Measurements from ENCODE around the gene DIS3L2. TPM values are rescaled to one million over a fixed set of nuclear protein-coding genes. Genes with fewer than 3 reads are reported as not detected.

Gene DIS3L2
- total RNA-seq, 1 donor from 2014 or later, result 25.2 TPM

GRCh38 chr2:232269867-232270266, 308.4 kb downstream of the DIS3L2 start:
- Histone ChIP-seq H3K4me3 (ENCODE audit: low read depth, low read length) (no peak overlapping the region), H3K27me3 (ENCODE audit: control insufficient read depth, insufficient read depth, low read length) (no peaks in the 10 kb centered on the region), H3K36me3 (ENCODE audit: control insufficient read depth, insufficient read depth, low read length) (no peaks in the 10 kb centered on the region)
- DNase-seq (ENCODE audit: low read depth), result no peak
- TF ChIP-seq CTCF (IDR thresholded peaks at IDR 0.05; ENCODE audit: insufficient read depth, low read length, poor library complexity, severe bottlenecking), result no peak

DNA sequence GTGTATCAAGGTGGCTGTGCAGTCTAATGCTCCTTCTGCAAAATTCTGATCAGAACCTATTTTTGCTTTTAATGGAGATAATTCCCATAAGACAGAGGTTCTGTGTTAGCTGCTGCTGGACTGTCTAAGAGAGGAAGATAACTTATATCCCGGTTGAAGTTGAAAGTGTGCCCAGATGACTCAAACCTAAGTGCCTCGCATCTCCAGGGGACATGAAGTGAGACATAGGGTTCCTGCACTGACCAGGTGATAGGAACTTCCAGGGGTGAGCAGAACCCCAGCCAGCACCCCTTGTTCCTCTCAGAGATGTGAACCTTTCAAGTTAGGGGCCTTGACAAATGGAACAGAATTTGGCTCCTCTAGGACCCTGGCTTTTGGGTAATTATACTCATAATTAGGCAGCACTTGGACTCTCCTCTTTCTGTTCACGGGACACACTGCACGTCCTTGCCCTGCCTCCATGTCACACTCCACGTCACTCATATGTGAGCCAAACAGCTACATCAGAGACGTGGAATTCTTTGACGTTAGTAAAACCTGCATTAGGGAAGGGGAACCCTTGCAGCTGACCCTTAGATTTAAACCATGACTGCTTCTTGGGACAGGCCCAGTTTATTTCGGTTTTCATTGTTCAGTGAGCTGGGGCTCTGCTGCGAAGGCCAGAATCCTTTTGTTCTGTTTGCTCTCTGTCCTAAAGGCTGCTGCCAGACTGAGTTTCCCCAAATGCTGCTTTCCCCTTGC, 312.6 kb downstream of the DIS3L2 start:
- Histone ChIP-seq H3K36me3 (ENCODE audit: control insufficient read depth, insufficient read depth, low read length) (no peaks in the 10 kb centered on the region), H3K4me3 (ENCODE audit: low read depth, low read length) (no peak overlapping the region), H3K27me3 (ENCODE audit: control insufficient read depth, insufficient read depth, low read length) (no peaks in the 10 kb centered on the region)
- no peak for DNase-seq (ENCODE audit: low read depth)
- no peak for TF ChIP-seq CTCF (IDR thresholded peaks at IDR 0.05; ENCODE audit: insufficient read depth, low read length, poor library complexity, severe bottlenecking)

DNA sequence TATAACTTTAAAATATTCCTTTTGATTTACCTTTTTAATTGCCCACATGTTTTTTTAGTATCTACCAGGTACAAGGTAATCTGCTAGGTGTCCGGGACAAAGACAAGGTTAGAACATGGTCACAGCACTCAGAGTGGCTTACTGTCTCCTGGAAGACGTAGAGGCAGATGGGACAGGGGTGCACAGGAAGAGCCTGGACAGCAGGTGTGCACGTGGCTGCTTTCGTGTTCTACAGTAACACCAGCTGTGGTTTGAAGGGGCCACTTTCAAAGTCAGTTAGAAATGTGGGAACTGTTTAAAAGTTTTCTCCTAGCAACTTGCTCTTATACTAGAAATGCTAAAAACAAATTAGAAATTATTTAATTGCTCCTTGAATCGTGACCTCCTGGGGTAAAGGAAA, 314.2 kb downstream of the DIS3L2 start:
- Histone ChIP-seq H3K4me3 (ENCODE audit: low read depth, low read length) (no peak overlapping the region), H3K27me3 (ENCODE audit: control insufficient read depth, insufficient read depth, low read length) (no peaks in the 10 kb centered on the region), H3K36me3 (ENCODE audit: control insufficient read depth, insufficient read depth, low read length) (no peaks in the 10 kb centered on the region)
- no peak for TF ChIP-seq CTCF (IDR thresholded peaks at IDR 0.05; ENCODE audit: insufficient read depth, low read length, poor library complexity, severe bottlenecking)
- DNase-seq (ENCODE audit: low read depth), result no peak

- TF ChIP-seq CTCF (IDR thresholded peaks at IDR 0.05; ENCODE audit: insufficient read depth, low read length, poor library complexity, severe bottlenecking), result no peak
Measured at GRCh38 chr2:232276084-232276732, 314.7 kb downstream of the DIS3L2 start.

DNA sequence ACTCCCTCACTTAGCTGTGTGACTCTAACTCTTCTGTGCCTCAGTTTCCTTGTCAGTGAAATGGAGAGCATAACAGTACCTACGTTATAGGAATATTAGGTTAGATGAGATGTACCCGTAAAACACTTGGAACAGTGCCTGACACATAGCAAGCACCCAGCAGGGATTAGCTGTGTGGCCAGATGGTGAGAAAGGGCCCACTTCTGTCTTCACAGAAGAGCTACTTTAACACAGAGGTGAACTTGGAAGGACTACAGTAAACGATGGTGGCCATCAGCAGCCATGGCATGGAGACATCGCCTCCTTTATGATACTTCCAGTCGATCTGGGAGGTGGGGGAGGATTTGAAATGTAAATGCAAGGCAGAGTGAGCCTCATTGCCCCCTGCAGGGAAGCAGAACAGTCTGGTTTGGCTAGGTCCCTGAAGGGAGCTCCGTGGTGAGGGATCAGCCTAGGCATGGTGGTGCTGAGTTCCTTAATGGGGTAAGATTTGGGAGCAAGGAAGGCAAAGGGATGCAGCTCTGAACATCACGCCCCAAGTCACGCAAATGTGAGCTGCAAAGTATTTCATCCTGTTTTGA, 315.3 kb downstream of the DIS3L2 start:
- TF ChIP-seq CTCF (IDR thresholded peaks at IDR 0.05; ENCODE audit: insufficient read depth, low read length, poor library complexity, severe bottlenecking), result no peak
- no peak overlapping the region for H3K4me3 ChIP-seq (ENCODE audit: low read depth, low read length)

More at GRCh38 chr2:232276084-232276732, 314.7 kb downstream of the DIS3L2 start:
- Histone ChIP-seq H3K36me3 (ENCODE audit: control insufficient read depth, insufficient read depth, low read length) (no peaks in the 10 kb centered on the region), H3K4me3 (ENCODE audit: low read depth, low read length) (no peak overlapping the region), H3K27me3 (ENCODE audit: control insufficient read depth, insufficient read depth, low read length) (no peaks in the 10 kb centered on the region)
- DNase-seq (ENCODE audit: low read depth), result no peak

More for the DNA sequence above, 315.3 kb downstream of the DIS3L2 start:
- H3K27me3 ChIP-seq (ENCODE audit: control insufficient read depth, insufficient read depth, low read length), result no peaks in the 10 kb centered on the region
- DNase-seq (ENCODE audit: low read depth), result no peak
- no peaks in the 10 kb centered on the region for H3K36me3 ChIP-seq (ENCODE audit: control insufficient read depth, insufficient read depth, low read length)

Measured in kidney epithelial cell (primary cell).